ENCODE data around the gene HBD. TPM values are rescaled to one million over a fixed set of nuclear protein-coding genes. Genes with fewer than 3 reads are reported as not detected.
"Not testable (repeated sequence)": the region's sequence is repeated elsewhere in the genome, so short reads cannot be mapped to it uniquely, and the experiment has no call there.

The HBD gene
- total RNA-seq, 1 donor from 2014 or later, result not detected

- not testable (repeated sequence) for H3K27me3 ChIP-seq (ENCODE audit: insufficient read depth, low read length); H3K27ac Mint-ChIP-seq (ENCODE audit: unreplicated experiment); H3K4me1 ChIP-seq (ENCODE audit: insufficient read depth, low read length); H3K4me1 Mint-ChIP-seq (ENCODE audit: low read depth, unreplicated experiment); H3K9me3 ChIP-seq (ENCODE audit: insufficient read depth, low read depth, low read length); H3K79me2 ChIP-seq (ENCODE audit: insufficient read depth, low read length); H2AFZ ChIP-seq (ENCODE audit: low read depth, low read length); H3K9ac ChIP-seq (ENCODE audit: low read length); FAIRE-seq; DNase-seq (ENCODE audit: low read depth); H3K36me3 Mint-ChIP-seq (ENCODE audit: low read depth, unreplicated experiment); H4K20me1 ChIP-seq (ENCODE audit: insufficient read depth, low read length); H3K27me3 Mint-ChIP-seq (ENCODE audit: low read depth, unreplicated experiment); H3K36me3 ChIP-seq (ENCODE audit: insufficient read depth, low read length); H3K4me3 Mint-ChIP-seq (ENCODE audit: unreplicated experiment); H3K4me3 ChIP-seq (ENCODE audit: insufficient read depth, low read depth, low read length); H3K4me2 ChIP-seq (ENCODE audit: low read length); H3K27ac ChIP-seq (ENCODE audit: low read depth, low read length); H3K9me3 Mint-ChIP-seq (ENCODE audit: unreplicated experiment)
Observed at GRCh38 chr11:5254023-5254422, 19.7 kb upstream of the HBD start.

- FAIRE-seq; H4K20me1 ChIP-seq (ENCODE audit: insufficient read depth, low read length); H3K4me1 ChIP-seq (ENCODE audit: insufficient read depth, low read length); H3K36me3 ChIP-seq (ENCODE audit: insufficient read depth, low read length); H2AFZ ChIP-seq (ENCODE audit: low read depth, low read length); DNase-seq (ENCODE audit: low read depth); H3K9me3 Mint-ChIP-seq (ENCODE audit: unreplicated experiment); H3K9me3 ChIP-seq (ENCODE audit: insufficient read depth, low read depth, low read length); H3K27me3 Mint-ChIP-seq (ENCODE audit: low read depth, unreplicated experiment); H3K36me3 Mint-ChIP-seq (ENCODE audit: low read depth, unreplicated experiment); H3K4me2 ChIP-seq (ENCODE audit: low read length); H3K27ac ChIP-seq (ENCODE audit: low read depth, low read length); H3K27me3 ChIP-seq (ENCODE audit: insufficient read depth, low read length); H3K27ac Mint-ChIP-seq (ENCODE audit: unreplicated experiment); H3K79me2 ChIP-seq (ENCODE audit: insufficient read depth, low read length); H3K4me3 Mint-ChIP-seq (ENCODE audit: unreplicated experiment); H3K4me3 ChIP-seq (ENCODE audit: insufficient read depth, low read depth, low read length); H3K9ac ChIP-seq (ENCODE audit: low read length); H3K4me1 Mint-ChIP-seq (ENCODE audit: low read depth, unreplicated experiment): not testable (repeated sequence)
Observed at GRCh38 chr11:5253440-5253839, 19.2 kb upstream of the HBD start.

GRCh38 chr11:5252919-5253265 lies 18.6 kb upstream of the HBD start:
- Mint-ChIP-seq H3K27ac (ENCODE audit: unreplicated experiment) (no peak overlapping the region), H3K4me3 (ENCODE audit: unreplicated experiment) (no peak overlapping the region), H3K4me1 (ENCODE audit: low read depth, unreplicated experiment) (no peaks in the 10 kb centered on the region), H3K9me3 (ENCODE audit: unreplicated experiment) (peaks cover 5% of the 10 kb centered on the region), H3K36me3 (ENCODE audit: low read depth, unreplicated experiment) (no peaks in the 10 kb centered on the region), H3K27me3 (ENCODE audit: low read depth, unreplicated experiment) (peaks cover 4% of the 10 kb centered on the region)
- DNase-seq (ENCODE audit: low read depth) (no peak), FAIRE-seq (no peak)
- Histone ChIP-seq H3K27ac (ENCODE audit: low read depth, low read length) (no peak overlapping the region), H3K36me3 (ENCODE audit: insufficient read depth, low read length) (no peaks in the 10 kb centered on the region), H3K4me2 (ENCODE audit: low read length) (no peak overlapping the region), H3K79me2 (ENCODE audit: insufficient read depth, low read length) (no peaks in the 10 kb centered on the region), H2AFZ (ENCODE audit: low read depth, low read length) (no peak overlapping the region), H3K9me3 (ENCODE audit: insufficient read depth, low read depth, low read length) (no peaks in the 10 kb centered on the region), H3K4me1 (ENCODE audit: insufficient read depth, low read length) (no peaks in the 10 kb centered on the region), H4K20me1 (ENCODE audit: insufficient read depth, low read length) (no peaks in the 10 kb centered on the region), H3K27me3 (ENCODE audit: insufficient read depth, low read length) (no peaks in the 10 kb centered on the region), H3K4me3 (ENCODE audit: insufficient read depth, low read depth, low read length) (no peak overlapping the region), H3K9ac (ENCODE audit: low read length) (no peak overlapping the region)
- TF ChIP-seq CTCF (IDR thresholded peaks at IDR 0.05; ENCODE audit: insufficient read depth, low read depth, low read length), result no peak

GRCh38 chr11:5252192-5252918 lies 18.1 kb upstream of the HBD start:
- H3K4me3 Mint-ChIP-seq (ENCODE audit: unreplicated experiment), result no peak overlapping the region
- H3K27me3 Mint-ChIP-seq (ENCODE audit: low read depth, unreplicated experiment), result peaks cover 4% of the 10 kb centered on the region
- no peaks in the 10 kb centered on the region for H3K79me2 ChIP-seq (ENCODE audit: insufficient read depth, low read length)
- no peak overlapping the region for H3K4me3 ChIP-seq (ENCODE audit: insufficient read depth, low read depth, low read length)
- no peak overlapping the region for H3K27ac Mint-ChIP-seq (ENCODE audit: unreplicated experiment)
- H3K27me3 ChIP-seq (ENCODE audit: insufficient read depth, low read length), result no peaks in the 10 kb centered on the region
- H3K27ac ChIP-seq (ENCODE audit: low read depth, low read length), result no peak overlapping the region
- no peak for TF ChIP-seq EZH2 (IDR thresholded peaks at IDR 0.05; ENCODE audit: insufficient read depth, low read length)
- TF ChIP-seq CTCF (IDR thresholded peaks at IDR 0.05; ENCODE audit: insufficient read depth, low read depth, low read length), result no peak
- FAIRE-seq (no peak), DNase-seq (ENCODE audit: low read depth) (no peak)
- peaks cover 5% of the 10 kb centered on the region for H3K9me3 Mint-ChIP-seq (ENCODE audit: unreplicated experiment)
- H3K4me1 ChIP-seq (ENCODE audit: insufficient read depth, low read length), result no peaks in the 10 kb centered on the region
- H3K9me3 ChIP-seq (ENCODE audit: insufficient read depth, low read depth, low read length), result no peaks in the 10 kb centered on the region
- peaks cover 3% of the 10 kb centered on the region for H3K4me1 Mint-ChIP-seq (ENCODE audit: low read depth, unreplicated experiment)
- no peaks in the 10 kb centered on the region for H4K20me1 ChIP-seq (ENCODE audit: insufficient read depth, low read length)
- H3K9ac ChIP-seq (ENCODE audit: low read length), result no peak overlapping the region
- no peak overlapping the region for H3K4me2 ChIP-seq (ENCODE audit: low read length)
- no peak overlapping the region for H2AFZ ChIP-seq (ENCODE audit: low read depth, low read length)
- H3K36me3 Mint-ChIP-seq (ENCODE audit: low read depth, unreplicated experiment), result no peaks in the 10 kb centered on the region
- no peaks in the 10 kb centered on the region for H3K36me3 ChIP-seq (ENCODE audit: insufficient read depth, low read length)
